Neural crest cell (in vitro differentiated cells): ENCODE results near the gene COL4A6. TPM values are rescaled to one million over a fixed set of nuclear protein-coding genes. Genes with fewer than 3 reads are reported as not detected.

Experiments
- DNase-seq: peaks from one replicate; pipeline ENCODE4 v3.0.0; 2021; ENCODE audit warnings: low read depth, mixed read lengths, low spot score
- H3K27ac Mint-ChIP-seq: one replicate; pipeline ENCODE4 v1.8.0; 2021; ENCODE audit warnings: mild to moderate bottlenecking, mixed read lengths; ENCODE audit not compliant: unreplicated experiment
- H3K27me3 Mint-ChIP-seq: 2 replicates; pipeline ENCODE4 v1.8.0; 2021; ENCODE audit warnings: low read depth, mild to moderate bottlenecking, mixed read lengths
- H3K36me3 Mint-ChIP-seq: 2 replicates; pipeline ENCODE4 v1.8.0; 2021; ENCODE audit warnings: low read depth, mild to moderate bottlenecking, mixed read lengths
- H3K4me1 Mint-ChIP-seq: 2 replicates; pipeline ENCODE4 v1.8.0; 2021; ENCODE audit warnings: mixed read lengths
- H3K4me3 Mint-ChIP-seq: one replicate; pipeline ENCODE4 v1.8.0; 2021; ENCODE audit warnings: mild to moderate bottlenecking, mixed read lengths
- H3K9me3 Mint-ChIP-seq: 2 replicates; pipeline ENCODE4 v1.8.0; 2021; ENCODE audit warnings: mixed read lengths
- CTCF ChIP-seq: fragments of 200-600 bp; sonication (generic); conservative IDR thresholded peaks from 2 replicates; pipeline ENCODE4 v1.5.0; 2021; ENCODE audit warnings: antibody characterized with exemption, mild to moderate bottlenecking
- total RNA-seq: library from RNA; stranded (reverse); gene quantifications from 2 replicates; pipeline ENCODE4 v1.2.1, GENCODE V29; 2021

Gene COL4A6
- total RNA-seq, 1 donor from 2014 or later = 22.6 TPM

DNA sequence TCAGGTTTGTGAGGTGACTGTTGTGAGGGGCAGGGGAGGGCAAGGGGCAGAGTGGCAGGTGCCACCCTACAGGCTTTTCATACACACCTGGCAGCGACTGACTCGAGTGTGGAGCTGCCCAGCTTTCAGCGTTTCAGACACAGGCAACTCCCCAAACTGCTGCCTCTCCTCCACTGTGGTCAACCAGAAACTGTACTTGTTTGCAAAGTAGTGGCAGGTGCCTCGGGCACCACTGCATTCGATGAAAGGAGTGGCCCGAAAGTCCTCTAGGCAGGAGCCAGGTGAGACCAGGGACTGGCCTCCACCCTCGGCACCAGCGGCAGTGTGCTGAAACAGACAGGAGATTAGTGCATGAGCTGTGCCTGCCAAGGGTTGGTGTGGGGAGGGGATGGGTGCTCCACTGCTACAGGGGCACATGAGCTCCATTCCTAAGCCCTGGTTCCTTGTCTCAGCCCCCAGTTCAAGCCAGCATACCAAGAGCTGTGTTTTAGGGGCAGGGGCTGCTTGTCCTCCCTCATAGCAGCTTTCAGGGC is 281.2 kb downstream of the COL4A6 start:
- no peaks in the 10 kb centered on the region for H3K4me1 Mint-ChIP-seq
- H3K36me3 Mint-ChIP-seq = peaks cover 2% of the 10 kb centered on the region
- no peak for DNase-seq
- TF ChIP-seq CTCF = no peak
- no peaks in the 10 kb centered on the region for H3K27me3 Mint-ChIP-seq
- no peaks in the 10 kb centered on the region for H3K9me3 Mint-ChIP-seq
- H3K4me3 Mint-ChIP-seq = no peak overlapping the region
- H3K27ac Mint-ChIP-seq = no peak overlapping the region

GRCh38 chrX:108156082-108156481 is 282.1 kb downstream of the COL4A6 start:
- H3K9me3 Mint-ChIP-seq = no peaks in the 10 kb centered on the region
- no peaks in the 10 kb centered on the region for H3K27me3 Mint-ChIP-seq
- H3K4me1 Mint-ChIP-seq = no peaks in the 10 kb centered on the region
- H3K36me3 Mint-ChIP-seq = peaks cover 2% of the 10 kb centered on the region
- no peak overlapping the region for H3K4me3 Mint-ChIP-seq
- H3K27ac Mint-ChIP-seq = no peak overlapping the region
- DNase-seq = no peak
- TF ChIP-seq CTCF = no peak

GRCh38 chrX:108148524-108148923 is 289.7 kb downstream of the COL4A6 start:
- no peak for DNase-seq
- no peak overlapping the region for H3K4me3 Mint-ChIP-seq
- H3K27me3 Mint-ChIP-seq = no peaks in the 10 kb centered on the region
- H3K4me1 Mint-ChIP-seq = no peaks in the 10 kb centered on the region
- TF ChIP-seq CTCF = no peak
- no peaks in the 10 kb centered on the region for H3K9me3 Mint-ChIP-seq
- peak overlapping the region; percentile 5 for H3K27ac Mint-ChIP-seq
- H3K36me3 Mint-ChIP-seq = peaks cover 12% of the 10 kb centered on the region

- no peak for DNase-seq
- no peak overlapping the region for H3K4me3 Mint-ChIP-seq
- no peaks in the 10 kb centered on the region for H3K4me1 Mint-ChIP-seq
- peaks cover 13% of the 10 kb centered on the region for H3K36me3 Mint-ChIP-seq
- no peaks in the 10 kb centered on the region for H3K27me3 Mint-ChIP-seq
- TF ChIP-seq CTCF = peak; percentile 55
- no peak overlapping the region for H3K27ac Mint-ChIP-seq
- H3K9me3 Mint-ChIP-seq = peaks cover 3% of the 10 kb centered on the region
Measured at GRCh38 chrX:108138814-108139702, 299.2 kb downstream of the COL4A6 start.

DNA sequence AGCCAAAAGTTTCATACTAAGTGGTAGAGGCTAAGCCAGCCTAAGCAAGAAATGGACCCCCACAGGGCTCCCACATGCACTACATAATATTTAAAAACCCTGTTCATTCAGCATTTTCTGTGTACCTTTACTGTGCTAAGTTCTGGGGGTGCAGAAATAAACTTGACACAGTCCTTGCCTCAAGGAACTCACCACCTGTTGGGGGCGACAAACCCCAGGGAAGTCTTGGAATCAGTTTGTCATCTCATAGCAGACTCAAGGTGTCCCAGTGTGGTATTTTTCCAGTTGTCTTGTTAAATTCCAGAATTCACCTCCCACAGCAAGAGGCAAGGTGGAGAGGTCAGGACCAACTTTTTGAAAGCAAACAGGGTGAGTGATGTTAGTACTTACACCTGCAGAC is 303.5 kb downstream of the COL4A6 start:
- no peak for TF ChIP-seq CTCF
- Mint-ChIP-seq H3K9me3 (no peaks in the 10 kb centered on the region), H3K27ac (no peak overlapping the region), H3K4me3 (no peak overlapping the region), H3K36me3 (peaks cover 17% of the 10 kb centered on the region), H3K27me3 (no peaks in the 10 kb centered on the region), H3K4me1 (no peaks in the 10 kb centered on the region)
- DNase-seq = no peak
